Measurements from ENCODE around the gene ZBTB34. TPM values are rescaled to one million over a fixed set of nuclear protein-coding genes. Genes with fewer than 3 reads are reported as not detected.

ZBTB34 gene
- total RNA-seq, 1 donor from 2014 or later: 7.0 TPM

- H3K27me3 Mint-ChIP-seq: peaks cover 8% of the 10 kb centered on the region
These were observed 44.1 kb downstream of the ZBTB34 start for GRCh38 chr9:126904586-126904985.

DNA sequence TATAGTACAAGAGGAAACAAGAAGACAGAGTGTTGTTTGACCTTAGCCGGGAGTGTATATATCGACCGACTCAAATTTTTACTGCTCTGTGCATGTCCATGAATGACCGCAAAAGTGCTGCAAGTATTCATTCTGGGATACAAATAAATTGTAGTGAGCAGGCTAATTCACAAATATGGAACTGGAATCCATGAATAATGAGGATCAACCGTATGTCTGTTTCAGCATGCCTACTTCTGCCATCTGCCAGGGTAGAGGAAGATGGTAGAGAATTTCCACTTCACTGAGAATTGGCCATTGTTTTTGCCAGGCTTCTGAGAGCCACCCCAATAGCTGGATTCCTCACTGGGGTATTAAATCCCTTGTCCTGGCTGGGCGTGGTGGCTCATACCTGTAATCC lies 45.7 kb downstream of the ZBTB34 start:
- H3K4me3 Mint-ChIP-seq: no peak overlapping the region
- H3K27ac Mint-ChIP-seq: no peak overlapping the region
- H3K36me3 Mint-ChIP-seq (ENCODE audit: low read depth): no peaks in the 10 kb centered on the region
- peaks cover 10% of the 10 kb centered on the region for H3K9me3 Mint-ChIP-seq
- H3K27me3 Mint-ChIP-seq: peaks cover 8% of the 10 kb centered on the region
- DNase-seq: no peak
- H3K4me1 Mint-ChIP-seq: no peaks in the 10 kb centered on the region
- intact Hi-C loops (cut with micrococcal nuclease): no loop called here

More at GRCh38 chr9:126904586-126904985, 44.1 kb downstream of the ZBTB34 start:
- intact Hi-C loops (cut with micrococcal nuclease): no loop called here
- no peaks in the 10 kb centered on the region for H3K4me1 Mint-ChIP-seq
- H3K9me3 Mint-ChIP-seq: peaks cover 13% of the 10 kb centered on the region
- no peak overlapping the region for H3K4me3 Mint-ChIP-seq
- no peaks in the 10 kb centered on the region for H3K36me3 Mint-ChIP-seq (ENCODE audit: low read depth)
- DNase-seq: no peak
- H3K27ac Mint-ChIP-seq: no peak overlapping the region

GRCh38 chr9:126907058-126907457 lies 46.6 kb downstream of the ZBTB34 start:
- H3K4me3 Mint-ChIP-seq: no peak overlapping the region
- no peak for DNase-seq
- H3K36me3 Mint-ChIP-seq (ENCODE audit: low read depth): no peaks in the 10 kb centered on the region
- peaks cover 12% of the 10 kb centered on the region for H3K27me3 Mint-ChIP-seq
- H3K4me1 Mint-ChIP-seq: no peaks in the 10 kb centered on the region
- intact Hi-C loops (cut with micrococcal nuclease): no loop called here
- peaks cover 3% of the 10 kb centered on the region for H3K9me3 Mint-ChIP-seq
- H3K27ac Mint-ChIP-seq: no peak overlapping the region

- intact Hi-C loops (cut with micrococcal nuclease): loop anchor here (5.0 kb wide), 1 partner anchor 52 kb away; the partner anchor contains the start of gene ZBTB34
- Mint-ChIP-seq H3K27me3 (peaks cover 24% of the 10 kb centered on the region), H3K9me3 (no peaks in the 10 kb centered on the region), H3K36me3 (ENCODE audit: low read depth) (no peaks in the 10 kb centered on the region), H3K4me3 (peak within 1 kb of the TSS; percentile 78), H3K4me1 (peaks cover 3% of the 10 kb centered on the region), H3K27ac (no peak within 1 kb of the TSS)
- peak; percentile 97 for DNase-seq
These were observed 54.2 kb downstream of the ZBTB34 start, which contains the start of gene RALGPS1 for GRCh38 chr9:126914458-126915280. Gene RALGPS1, plus strand, starts transcription at chr9:126914782. Its CDS starts 47,508 bp downstream, at chr9:126962290.

DNA sequence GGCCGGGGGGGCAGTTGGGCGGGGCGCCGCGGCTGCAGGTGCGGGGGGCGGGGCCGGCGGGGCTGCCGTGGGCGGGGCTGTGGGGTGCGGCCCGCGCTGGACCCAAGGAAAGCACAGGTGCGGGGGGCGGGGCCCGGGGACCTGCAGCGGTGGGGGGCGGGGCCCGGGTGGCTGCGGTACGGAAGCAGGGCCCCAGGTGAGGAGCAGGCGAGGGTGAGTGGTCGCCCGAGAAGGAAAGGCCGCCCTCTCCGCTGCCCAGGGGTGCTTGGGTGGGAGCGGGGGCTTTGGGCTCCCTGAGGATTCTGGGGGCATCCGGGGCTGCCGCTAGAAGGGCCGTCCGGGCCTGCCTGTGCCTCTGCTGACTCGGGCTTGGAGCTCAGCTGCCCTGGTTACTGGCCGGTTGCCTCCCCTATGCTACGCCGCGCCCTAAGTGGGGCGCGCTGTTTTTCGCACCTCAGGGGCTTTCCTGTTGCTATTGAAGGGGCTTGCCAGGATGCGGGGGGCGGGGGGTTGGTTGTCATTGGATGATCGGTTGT lies 54.9 kb downstream of the ZBTB34 start:
- Mint-ChIP-seq H3K27ac (no peak overlapping the region), H3K4me3 (peak overlapping the region; percentile 67), H3K36me3 (ENCODE audit: low read depth) (no peaks in the 10 kb centered on the region), H3K9me3 (no peaks in the 10 kb centered on the region), H3K4me1 (peaks cover 3% of the 10 kb centered on the region), H3K27me3 (peaks cover 24% of the 10 kb centered on the region)
- intact Hi-C loops (cut with micrococcal nuclease): no loop called here
- peak; percentile 78 for DNase-seq

- Mint-ChIP-seq H3K27ac (no peak overlapping the region), H3K36me3 (ENCODE audit: low read depth) (no peaks in the 10 kb centered on the region), H3K4me1 (peaks cover 3% of the 10 kb centered on the region), H3K27me3 (peaks cover 24% of the 10 kb centered on the region), H3K4me3 (peak overlapping the region; percentile 67), H3K9me3 (no peaks in the 10 kb centered on the region)
- intact Hi-C loops (cut with micrococcal nuclease): no loop called here
- no peak for DNase-seq
These were observed 55.6 kb downstream of the ZBTB34 start for GRCh38 chr9:126915846-126916543.

DNA sequence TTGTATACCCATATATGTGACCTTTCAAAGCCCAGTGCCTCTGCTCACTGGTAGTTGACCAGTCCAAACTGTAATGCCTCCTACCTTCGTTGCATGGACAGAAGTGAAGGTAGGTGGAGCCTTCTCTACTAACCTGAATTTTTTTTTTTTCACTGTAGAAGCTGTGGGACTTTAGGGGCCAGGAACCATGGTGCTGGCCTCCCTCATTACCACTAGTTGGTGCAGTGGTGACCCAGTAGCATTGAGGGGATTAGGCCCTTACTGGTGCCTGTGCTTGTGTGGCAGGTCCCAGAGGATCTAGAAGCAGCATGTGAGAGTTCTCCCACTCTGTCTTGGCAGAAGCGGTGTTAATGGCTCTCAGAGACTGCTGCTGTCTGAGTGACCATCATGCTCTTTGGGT lies 56.5 kb downstream of the ZBTB34 start:
- DNase-seq: no peak
- Mint-ChIP-seq H3K27ac (no peak overlapping the region), H3K4me3 (no peak overlapping the region), H3K36me3 (ENCODE audit: low read depth) (no peaks in the 10 kb centered on the region), H3K4me1 (peaks cover 3% of the 10 kb centered on the region), H3K9me3 (no peaks in the 10 kb centered on the region), H3K27me3 (peaks cover 26% of the 10 kb centered on the region)
- intact Hi-C loops (cut with micrococcal nuclease): no loop called here

DNA sequence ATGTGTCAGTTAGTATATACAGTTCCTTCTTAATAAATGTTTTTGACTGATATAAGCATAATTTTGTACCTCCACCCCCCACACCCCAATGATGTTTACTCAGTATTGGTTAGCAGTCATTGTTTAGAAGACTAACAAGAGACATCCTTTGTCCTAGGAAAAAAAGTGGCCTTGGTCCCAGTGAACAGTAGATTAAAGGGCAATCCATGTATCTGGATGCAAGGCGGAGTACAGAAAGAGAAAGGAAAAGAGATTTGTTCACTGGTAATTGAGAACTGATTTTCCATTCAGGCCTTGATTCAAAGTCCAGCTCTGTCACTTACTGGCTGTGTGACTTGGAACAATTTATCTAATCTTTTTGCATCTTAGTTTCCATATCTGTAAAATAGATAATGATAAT lies 58.8 kb downstream of the ZBTB34 start:
- Mint-ChIP-seq H3K9me3 (no peaks in the 10 kb centered on the region), H3K4me1 (peaks cover 3% of the 10 kb centered on the region), H3K4me3 (no peak overlapping the region), H3K27ac (no peak overlapping the region), H3K36me3 (ENCODE audit: low read depth) (no peaks in the 10 kb centered on the region), H3K27me3 (peaks cover 18% of the 10 kb centered on the region)
- DNase-seq: no peak
- intact Hi-C loops (cut with micrococcal nuclease): no loop called here

- H3K9me3 Mint-ChIP-seq: no peaks in the 10 kb centered on the region
- peaks cover 10% of the 10 kb centered on the region for H3K27me3 Mint-ChIP-seq
- H3K36me3 Mint-ChIP-seq (ENCODE audit: low read depth): no peaks in the 10 kb centered on the region
- no peak for DNase-seq
- no peak overlapping the region for H3K4me3 Mint-ChIP-seq
- no peak overlapping the region for H3K27ac Mint-ChIP-seq
- no peaks in the 10 kb centered on the region for H3K4me1 Mint-ChIP-seq
- intact Hi-C loops (cut with micrococcal nuclease): no loop called here
These were observed 65.4 kb downstream of the ZBTB34 start for GRCh38 chr9:126925876-126926275.

DNA sequence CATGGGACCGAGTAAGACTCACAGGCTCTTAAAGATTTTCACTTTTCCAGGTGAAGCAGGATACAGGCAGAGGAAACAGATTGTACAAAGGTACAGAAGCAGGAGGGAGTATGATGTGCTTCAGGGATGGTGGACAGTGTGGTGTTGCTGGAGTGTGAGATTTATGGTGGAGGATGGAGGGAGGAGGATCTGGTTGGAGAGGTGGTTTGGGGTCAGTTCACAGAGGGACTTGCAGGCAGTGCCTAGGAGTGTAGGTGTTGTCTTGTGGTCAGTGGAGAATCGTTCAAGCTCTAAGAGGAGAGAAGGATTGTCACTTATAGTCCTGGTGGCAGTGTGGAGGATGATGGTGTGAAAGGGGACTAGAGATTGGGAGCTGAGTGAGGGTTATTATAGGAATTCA lies 65.9 kb downstream of the ZBTB34 start:
- Mint-ChIP-seq H3K4me1 (no peaks in the 10 kb centered on the region), H3K36me3 (ENCODE audit: low read depth) (no peaks in the 10 kb centered on the region), H3K27ac (no peak overlapping the region), H3K4me3 (no peak overlapping the region), H3K27me3 (peaks cover 10% of the 10 kb centered on the region), H3K9me3 (no peaks in the 10 kb centered on the region)
- no peak for DNase-seq
- intact Hi-C loops (cut with micrococcal nuclease): no loop called here

- Mint-ChIP-seq H3K4me1 (no peaks in the 10 kb centered on the region), H3K9me3 (no peaks in the 10 kb centered on the region), H3K36me3 (ENCODE audit: low read depth) (no peaks in the 10 kb centered on the region), H3K27me3 (peaks cover 8% of the 10 kb centered on the region), H3K27ac (no peak overlapping the region), H3K4me3 (no peak overlapping the region)
- DNase-seq: no peak
- intact Hi-C loops (cut with micrococcal nuclease): no loop called here
These were observed 67.0 kb downstream of the ZBTB34 start for GRCh38 chr9:126927419-126927818.

DNA sequence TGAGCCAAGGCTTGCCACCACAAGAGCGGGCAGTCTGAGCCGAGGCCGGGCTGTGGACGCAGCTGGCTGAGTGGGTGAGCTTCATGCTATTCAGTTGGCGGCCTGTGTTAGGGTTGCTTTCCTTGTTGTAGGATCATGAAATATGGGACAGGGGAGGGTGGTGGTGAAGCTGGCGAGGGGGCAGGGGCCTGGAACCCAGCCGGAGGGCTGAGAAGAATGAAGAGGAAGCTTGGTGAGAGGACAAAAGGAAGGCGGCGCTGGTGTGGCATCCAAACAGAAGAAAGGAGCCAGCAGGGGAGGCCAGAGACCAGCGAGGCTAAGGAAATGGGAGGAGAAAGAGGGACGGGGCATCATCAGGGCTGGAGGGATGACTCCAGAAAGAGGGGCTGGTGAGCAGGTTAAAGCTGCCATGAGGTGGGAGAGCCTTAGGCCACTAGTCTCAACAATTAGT lies 72.5 kb downstream of the ZBTB34 start:
- intact Hi-C loops (cut with micrococcal nuclease): no loop called here
- Mint-ChIP-seq H3K4me3 (no peak overlapping the region), H3K36me3 (ENCODE audit: low read depth) (no peaks in the 10 kb centered on the region), H3K27me3 (peaks cover 25% of the 10 kb centered on the region), H3K9me3 (no peaks in the 10 kb centered on the region), H3K4me1 (no peaks in the 10 kb centered on the region), H3K27ac (no peak overlapping the region)
- DNase-seq: no peak

DNA sequence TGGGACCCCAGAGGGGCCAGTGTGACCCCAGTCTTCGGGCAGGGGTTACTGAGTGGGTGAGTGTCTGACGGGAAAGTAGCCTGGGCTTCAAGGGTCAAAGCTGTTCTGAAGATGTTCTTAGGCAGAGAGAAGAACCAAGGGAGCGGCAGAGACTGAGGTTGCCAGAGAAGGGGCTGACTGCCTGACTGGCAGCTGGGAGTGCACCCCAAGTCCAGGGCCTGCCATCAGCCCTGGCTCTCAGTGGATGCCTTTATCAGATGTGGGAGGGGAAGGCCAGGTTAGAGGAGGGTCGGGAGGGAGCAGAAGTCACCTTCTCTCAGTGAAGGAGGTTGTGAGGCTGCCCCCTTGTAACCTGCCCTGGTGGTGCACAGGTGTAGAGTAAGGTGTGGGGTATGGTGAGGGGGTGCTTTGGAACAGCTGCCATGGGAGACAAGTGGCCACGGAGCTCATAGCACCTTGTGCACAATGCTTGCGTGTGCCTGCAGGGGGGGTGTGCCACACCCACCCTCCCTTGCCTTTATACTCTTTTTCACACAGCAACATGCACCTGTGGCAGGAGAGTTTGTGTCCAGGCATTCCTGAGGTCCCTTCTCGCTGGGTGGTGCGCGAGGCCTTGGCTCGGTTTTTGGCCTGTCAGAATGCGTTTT lies 73.0 kb downstream of the ZBTB34 start:
- H3K4me3 Mint-ChIP-seq: no peak overlapping the region
- H3K27ac Mint-ChIP-seq: no peak overlapping the region
- H3K27me3 Mint-ChIP-seq: peaks cover 27% of the 10 kb centered on the region
- no peak for DNase-seq
- H3K36me3 Mint-ChIP-seq (ENCODE audit: low read depth): no peaks in the 10 kb centered on the region
- H3K9me3 Mint-ChIP-seq: no peaks in the 10 kb centered on the region
- no peaks in the 10 kb centered on the region for H3K4me1 Mint-ChIP-seq
- intact Hi-C loops (cut with micrococcal nuclease): no loop called here

GRCh38 chr9:126934441-126934840 lies 74.0 kb downstream of the ZBTB34 start:
- intact Hi-C loops (cut with micrococcal nuclease): no loop called here

More at GRCh38 chr9:126934441-126934840, 74.0 kb downstream of the ZBTB34 start:
- Mint-ChIP-seq H3K27ac (no peak overlapping the region), H3K9me3 (no peaks in the 10 kb centered on the region), H3K36me3 (ENCODE audit: low read depth) (no peaks in the 10 kb centered on the region), H3K4me3 (no peak overlapping the region), H3K27me3 (peaks cover 25% of the 10 kb centered on the region), H3K4me1 (no peaks in the 10 kb centered on the region)
- no peak for DNase-seq
